Erythroblast (primary cell): ENCODE measurements around the gene GPSM1.

ENCODE experiments used
- GATA1 ChIP-seq: IDR thresholded peaks from 2 replicates; pipeline ENCODE4 v1.6.1; 2011; ENCODE audit warnings: low read depth, mild to moderate bottlenecking, control low read depth, low read length, moderate library complexity
- POLR2A ChIP-seq: IDR thresholded peaks from 2 replicates; pipeline ENCODE4 v1.6.1; 2011; ENCODE audit warnings: mild to moderate bottlenecking, low read length

DNA sequence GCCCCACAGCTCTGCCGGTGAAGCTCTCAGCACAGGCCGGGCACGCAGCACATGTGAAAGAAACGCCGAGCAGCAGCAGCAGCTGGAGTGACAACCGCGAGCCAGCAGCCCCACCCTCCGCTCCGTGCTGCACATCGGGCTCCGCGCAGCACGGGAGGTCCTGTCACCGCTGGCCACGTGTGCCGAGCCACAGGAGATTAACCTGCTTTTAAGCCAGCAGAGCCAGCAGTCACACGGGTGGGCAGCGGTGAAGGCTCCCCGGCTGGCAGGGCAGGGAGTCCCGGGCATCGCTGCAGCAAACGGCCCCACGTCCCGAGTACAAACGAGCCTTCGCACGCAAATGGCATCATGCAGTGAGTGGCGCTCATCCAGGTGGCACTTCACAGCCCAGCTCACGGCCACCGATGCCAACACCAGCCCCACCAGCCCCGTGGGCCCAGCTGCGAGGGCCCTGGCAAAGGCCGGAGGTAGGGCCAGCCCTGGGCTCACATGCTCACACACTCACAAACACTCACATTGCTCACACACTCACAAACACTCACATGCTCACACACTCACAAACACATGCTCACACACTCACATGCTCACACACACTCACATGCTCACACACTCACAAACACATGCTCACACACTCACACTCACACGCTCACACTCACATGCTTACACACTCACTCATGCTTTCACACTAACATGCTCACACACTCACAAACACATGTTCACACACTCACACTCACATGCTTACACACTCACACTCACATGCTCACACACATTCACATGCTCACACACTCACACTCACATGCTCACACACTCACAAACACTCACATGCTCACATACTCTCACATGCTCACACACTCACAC is 34.5 kb upstream of the GPSM1 start:
- TF ChIP-seq POLR2A = no peak
- no peak for TF ChIP-seq GATA1
